ENCODE results near the gene OR4N2. TPM values are rescaled to one million over a fixed set of nuclear protein-coding genes. Genes with fewer than 3 reads are reported as not detected.
"Not testable (repeated sequence)": the region's sequence is repeated elsewhere in the genome, so short reads cannot be mapped to it uniquely, and the experiment has no call there.

The OR4N2 gene
- polyA plus RNA-seq, 1 experiment: not detected

GRCh38 chr14:19788150-19788549, 15.4 kb upstream of the OR4N2 start:
- CTCF ChIA-PET; POLR2A ChIA-PET; DNase-seq (ENCODE audit: low read depth, low spot score); H3K27me3 ChIP-seq (ENCODE audit: control insufficient read depth, insufficient read depth, low read length); H3K4me3 ChIP-seq (ENCODE audit: low read depth, low read length); H3K27ac ChIP-seq (ENCODE audit: low read depth, low read length): not testable (repeated sequence)
- H3K9me3 ChIP-seq (ENCODE audit: control insufficient read depth, insufficient read depth, low read length): peaks cover 21% of the 10 kb centered on the region

- DNase-seq (ENCODE audit: low read depth, low spot score); POLR2A ChIA-PET; H3K27me3 ChIP-seq (ENCODE audit: control insufficient read depth, insufficient read depth, low read length); CTCF ChIA-PET; H3K27ac ChIP-seq (ENCODE audit: low read depth, low read length); H3K4me3 ChIP-seq (ENCODE audit: low read depth, low read length): not testable (repeated sequence)
- H3K9me3 ChIP-seq (ENCODE audit: control insufficient read depth, insufficient read depth, low read length): peaks cover 37% of the 10 kb centered on the region
Observed at GRCh38 chr14:19796520-19797108, 7.0 kb upstream of the OR4N2 start.

GRCh38 chr14:19799880-19800279, 3.7 kb upstream of the OR4N2 start:
- Histone ChIP-seq H3K4me3 (ENCODE audit: low read depth, low read length) (no peak overlapping the region), H3K27me3 (ENCODE audit: control insufficient read depth, insufficient read depth, low read length) (no peaks in the 10 kb centered on the region), H3K9me3 (ENCODE audit: control insufficient read depth, insufficient read depth, low read length) (peaks cover 37% of the 10 kb centered on the region), H3K27ac (ENCODE audit: low read depth, low read length) (no peak overlapping the region)
- POLR2A ChIA-PET: no interaction called here
- TF ChIP-seq CTCF (IDR thresholded peaks at IDR 0.05; ENCODE audit: low read depth, low read length): no peak
- DNase-seq (ENCODE audit: low read depth, low spot score): no peak
- CTCF ChIA-PET: no interaction called here

GRCh38 chr14:19800282-19801117, 3.1 kb upstream of the OR4N2 start:
- CTCF ChIA-PET: no interaction called here
- peaks cover 37% of the 10 kb centered on the region for H3K9me3 ChIP-seq (ENCODE audit: control insufficient read depth, insufficient read depth, low read length)
- TF ChIP-seq CTCF (IDR thresholded peaks at IDR 0.05; ENCODE audit: low read depth, low read length): no peak
- no peak for DNase-seq (ENCODE audit: low read depth, low spot score)
- H3K27ac ChIP-seq (ENCODE audit: low read depth, low read length): no peak overlapping the region
- POLR2A ChIA-PET: no interaction called here
- no peaks in the 10 kb centered on the region for H3K27me3 ChIP-seq (ENCODE audit: control insufficient read depth, insufficient read depth, low read length)
- no peak overlapping the region for H3K4me3 ChIP-seq (ENCODE audit: low read depth, low read length)

- Histone ChIP-seq H3K4me3 (ENCODE audit: low read depth, low read length) (no peak overlapping the region), H3K27me3 (ENCODE audit: control insufficient read depth, insufficient read depth, low read length) (no peaks in the 10 kb centered on the region), H3K9me3 (ENCODE audit: control insufficient read depth, insufficient read depth, low read length) (peaks cover 37% of the 10 kb centered on the region), H3K27ac (ENCODE audit: low read depth, low read length) (no peak overlapping the region)
- TF ChIP-seq CTCF (IDR thresholded peaks at IDR 0.05; ENCODE audit: low read depth, low read length): no peak
- POLR2A ChIA-PET: no interaction called here
- DNase-seq (ENCODE audit: low read depth, low spot score): no peak
- CTCF ChIA-PET: no interaction called here
Observed at GRCh38 chr14:19801118-19801464, 2.5 kb upstream of the OR4N2 start.

GRCh38 chr14:19813171-19813920, 9.8 kb downstream of the OR4N2 start:
- H3K4me3 ChIP-seq (ENCODE audit: low read depth, low read length); H3K9me3 ChIP-seq (ENCODE audit: control insufficient read depth, insufficient read depth, low read length); H3K27ac ChIP-seq (ENCODE audit: low read depth, low read length); CTCF ChIA-PET; DNase-seq (ENCODE audit: low read depth, low spot score); H3K27me3 ChIP-seq (ENCODE audit: control insufficient read depth, insufficient read depth, low read length); POLR2A ChIA-PET: not testable (repeated sequence)

GRCh38 chr14:19819879-19820278, 16.3 kb downstream of the OR4N2 start:
- H3K27ac ChIP-seq (ENCODE audit: low read depth, low read length); H3K27me3 ChIP-seq (ENCODE audit: control insufficient read depth, insufficient read depth, low read length); DNase-seq (ENCODE audit: low read depth, low spot score); CTCF ChIA-PET; POLR2A ChIA-PET; H3K4me3 ChIP-seq (ENCODE audit: low read depth, low read length): not testable (repeated sequence)
- peaks cover 14% of the 10 kb centered on the region for H3K9me3 ChIP-seq (ENCODE audit: control insufficient read depth, insufficient read depth, low read length)

- H3K4me3 ChIP-seq (ENCODE audit: low read depth, low read length); POLR2A ChIA-PET; H3K27me3 ChIP-seq (ENCODE audit: control insufficient read depth, insufficient read depth, low read length); DNase-seq (ENCODE audit: low read depth, low spot score); H3K27ac ChIP-seq (ENCODE audit: low read depth, low read length); CTCF ChIA-PET: not testable (repeated sequence)
- H3K9me3 ChIP-seq (ENCODE audit: control insufficient read depth, insufficient read depth, low read length): peaks cover 14% of the 10 kb centered on the region
Observed at GRCh38 chr14:19821016-19821415, 17.4 kb downstream of the OR4N2 start.

Measured in AG04450 (cell line).